Bronchial epithelial cell (primary cell): Measurements from ENCODE around the gene MEF2D. TPM values are rescaled to one million over a fixed set of nuclear protein-coding genes. Genes with fewer than 3 reads are reported as not detected.

Source experiments
- DNase-seq: peaks from one replicate; pipeline ENCODE4 v3.0.0-alpha.2; 2010; ENCODE audit warnings: low read depth
- FAIRE-seq: peaks from 2 replicates; lab custom pipeline; 2011; peaks lifted over from hg19 to GRCh38; lab: Jason Lieb, UNC
- H3K27me3 ChIP-seq: 2 replicates; pipeline ENCODE4 v1.5.1; 2011; ENCODE audit warnings: low read length; ENCODE audit not compliant: control insufficient read depth, insufficient read depth
- H3K36me3 ChIP-seq: 2 replicates; pipeline ENCODE4 v1.5.1; 2011; ENCODE audit warnings: low read length; ENCODE audit not compliant: control insufficient read depth, insufficient read depth
- H3K4me3 ChIP-seq: 2 replicates; pipeline ENCODE4 v1.5.1; 2011; ENCODE audit warnings: mild to moderate bottlenecking, low read depth, low read length, control low read depth
- CTCF ChIP-seq: IDR thresholded peaks from 2 replicates; pipeline ENCODE4 v1.5.1; 2011; ENCODE audit warnings: mild to moderate bottlenecking, moderate library complexity, low read length, control low read depth, inconsistent platforms; ENCODE audit not compliant: insufficient read depth, severe bottlenecking
- total RNA-seq: library from RNA; depleted of rRNA; stranded (reverse); fragments of >200 nt; gene quantifications from 2 replicates; pipeline ENCODE4 v1.2.1, GENCODE V29; 2014

Gene MEF2D
- total RNA-seq, 1 donor from 2014 or later, result 1.3 TPM

GRCh38 chr1:156468693-156469345 lies 31.8 kb downstream of the MEF2D start:
- DNase-seq (no peak), FAIRE-seq (peak; percentile 7)
- no peak for TF ChIP-seq CTCF
- H3K4me3 ChIP-seq, result no peak overlapping the region
- H3K36me3 ChIP-seq, result peaks cover 29% of the 10 kb centered on the region
- no peaks in the 10 kb centered on the region for H3K27me3 ChIP-seq

- DNase-seq (no peak), FAIRE-seq (no peak)
Observed at GRCh38 chr1:156467906-156468305, 32.7 kb downstream of the MEF2D start.

GRCh38 chr1:156467385-156467784 lies 33.2 kb downstream of the MEF2D start:
- no peaks in the 10 kb centered on the region for H3K27me3 ChIP-seq
- peaks cover 26% of the 10 kb centered on the region for H3K36me3 ChIP-seq
- no peak overlapping the region for H3K4me3 ChIP-seq
- FAIRE-seq (no peak), DNase-seq (no peak)
- TF ChIP-seq CTCF, result no peak

More at GRCh38 chr1:156467906-156468305, 32.7 kb downstream of the MEF2D start:
- TF ChIP-seq CTCF, result no peak
- Histone ChIP-seq H3K27me3 (no peaks in the 10 kb centered on the region), H3K4me3 (no peak overlapping the region), H3K36me3 (peaks cover 26% of the 10 kb centered on the region)

GRCh38 chr1:156465747-156466365 lies 34.7 kb downstream of the MEF2D start:
- DNase-seq (no peak), FAIRE-seq (no peak)
- peak; percentile 13 for TF ChIP-seq CTCF
- Histone ChIP-seq H3K4me3 (no peak overlapping the region), H3K27me3 (no peaks in the 10 kb centered on the region), H3K36me3 (peaks cover 22% of the 10 kb centered on the region)

GRCh38 chr1:156464825-156465452 lies 35.6 kb downstream of the MEF2D start:
- no peaks in the 10 kb centered on the region for H3K27me3 ChIP-seq
- TF ChIP-seq CTCF, result no peak
- H3K36me3 ChIP-seq, result peaks cover 18% of the 10 kb centered on the region
- no peak for FAIRE-seq
- no peak overlapping the region for H3K4me3 ChIP-seq
- no peak for DNase-seq
